H1 (cell line): Measurements from ENCODE around the gene FEM1C. TPM values are rescaled to one million over a fixed set of nuclear protein-coding genes. Genes with fewer than 3 reads are reported as not detected.

Experiments
- CTCF ChIA-PET: fragments of 300-600 bp; sonication (Branson Sonifier 250); formaldehyde crosslinking; loops from one replicate; lab custom pipeline; 2021; ENCODE audit not compliant: partially characterized antibody; lab: Charles Lee
- POLR2A ChIA-PET: fragments of 300-600 bp; sonication (Branson Sonifier 250); formaldehyde crosslinking; loops from one replicate; lab custom pipeline; 2021; ENCODE audit warnings: inconsistent platforms; ENCODE audit not compliant: partially characterized antibody; lab: Charles Lee
- DNase-seq, 2 experiments: peaks; one replicate each; pipeline versions ENCODE4 v3.0.0 to v3.0.0-alpha.2; 2010 to 2022; ENCODE audit warnings: low spot score in 2 of 2, low read depth in 1 of 2, mixed read lengths in 1 of 2
- FAIRE-seq: peaks from 2 replicates; lab custom pipeline; 2011; peaks lifted over from hg19 to GRCh38; lab: Jason Lieb, UNC
- H2AFZ ChIP-seq: 2 replicates; pipeline ENCODE4 v1.8.1; 2012; ENCODE audit warnings: low read length, inconsistent platforms
- H2AK5ac ChIP-seq: 2 replicates; pipeline ENCODE4 v1.6.1; 2013; ENCODE audit warnings: low read depth, low read length
- H2BK120ac ChIP-seq: replicated peaks from 2 replicates; pipeline ENCODE3; 2013; ENCODE audit warnings: low read depth, low read length, inconsistent platforms
- H2BK12ac ChIP-seq: 2 replicates; pipeline ENCODE4 v1.6.1; 2013; ENCODE audit warnings: low read depth, low read length
- H2BK15ac ChIP-seq: 2 replicates; pipeline ENCODE4 v1.6.1; 2013; ENCODE audit warnings: low read length
- H2BK20ac ChIP-seq: 2 replicates; pipeline ENCODE4 v1.6.1; 2013; ENCODE audit warnings: low read length
- H2BK5ac ChIP-seq: 2 replicates; pipeline ENCODE4 v1.6.1; 2013; ENCODE audit warnings: low read depth, low read length
- H3K14ac ChIP-seq: 2 replicates; pipeline ENCODE4 v1.6.1; 2013; ENCODE audit warnings: inconsistent platforms; ENCODE audit not compliant: insufficient read length
- H3K18ac ChIP-seq: 2 replicates; pipeline ENCODE4 v1.6.1; 2013; ENCODE audit warnings: low read length; ENCODE audit errors: extremely low read depth
- H3K23ac ChIP-seq: 2 replicates; pipeline ENCODE4 v1.6.1; 2013; ENCODE audit warnings: inconsistent platforms; ENCODE audit not compliant: insufficient read length
- H3K23me2 ChIP-seq: 2 replicates; pipeline ENCODE4 v1.6.1; 2013; ENCODE audit warnings: low read depth, low read length
- H3K27ac ChIP-seq: 2 replicates; pipeline ENCODE4 v1.6.1; 2011; ENCODE audit warnings: low read depth, low read length, inconsistent platforms
- H3K27me3 ChIP-seq, 4 experiments: replicated peaks in 1 of 4; 1 replicate in 1 of 4; 2 replicates in 3 of 4; pipeline versions ENCODE4 v1.6.1 to v1.8.1; 2011 to 2013; ENCODE audit warnings: low read length in 3 of 4, mild to moderate bottlenecking in 3 of 4, inconsistent platforms in 2 of 4, mixed read lengths in 2 of 4, moderate library complexity in 1 of 4; ENCODE audit not compliant: control insufficient read depth in 3 of 4, insufficient read depth in 3 of 4; ENCODE audit errors: extremely low read depth in 1 of 4
- H3K36me3 ChIP-seq, 4 experiments: 2 replicates each; pipeline versions ENCODE4 v1.6.1 to v1.8.1; 2011 to 2013; ENCODE audit warnings: mild to moderate bottlenecking in 4 of 4, low read length in 3 of 4, moderate library complexity in 2 of 4, control low read depth in 1 of 4, inconsistent platforms in 1 of 4; ENCODE audit not compliant: insufficient read depth in 4 of 4, control insufficient read depth in 2 of 4
- H3K4ac ChIP-seq: replicated peaks from 2 replicates; pipeline ENCODE3; 2013; ENCODE audit warnings: low read length, low read depth, mixed read lengths, inconsistent platforms; ENCODE audit not compliant: insufficient read length
- H3K4me1 ChIP-seq, 4 experiments: replicated peaks in 1 of 4; 1 replicate in 1 of 4; 2 replicates in 3 of 4; pipeline versions ENCODE4 v1.6.1 to v1.8.1; 2011 to 2013; ENCODE audit warnings: low read length in 3 of 4, inconsistent platforms in 2 of 4, mixed read lengths in 1 of 4; ENCODE audit not compliant: insufficient read depth in 4 of 4, control insufficient read depth in 3 of 4
- H3K4me2 ChIP-seq, 2 experiments: 2 replicates each; pipeline versions ENCODE4 v1.6.1 to v1.8.1; 2011 to 2013; ENCODE audit warnings: low read depth in 2 of 2, low read length in 2 of 2, control low read depth in 1 of 2, inconsistent platforms in 1 of 2, mild to moderate bottlenecking in 1 of 2; ENCODE audit not compliant: insufficient read depth in 1 of 2
- H3K4me3 ChIP-seq, 4 experiments: fragments of 200-600, 300-600 bp in 1 of 4; sonication (generic), shearing (Covaris generic), sonication (Bioruptor Twin) in 1 of 4; 2 replicates each; pipeline versions ENCODE4 v1.5.1 to v1.8.1; 2011 to 2016; ENCODE audit warnings: low read length in 4 of 4, low read depth in 3 of 4, control low read depth in 2 of 4, inconsistent platforms in 2 of 4, mild to moderate bottlenecking in 2 of 4, mixed read lengths in 1 of 4, moderate library complexity in 1 of 4; ENCODE audit not compliant: insufficient read depth in 2 of 4; ENCODE audit errors: extremely low read depth in 1 of 4
- H3K56ac ChIP-seq: replicated peaks from 2 replicates; pipeline ENCODE3; 2013; ENCODE audit warnings: low read depth, mild to moderate bottlenecking, mixed read lengths, low read length, inconsistent platforms; ENCODE audit not compliant: insufficient read length
- H3K79me1 ChIP-seq: 2 replicates; pipeline ENCODE4 v1.6.1; 2013; ENCODE audit warnings: low read depth, low read length, control low read depth
- H3K79me2 ChIP-seq, 2 experiments: 2 replicates each; pipeline versions ENCODE4 v1.6.1 to v1.8.1; 2012 to 2013; ENCODE audit warnings: low read length in 2 of 2, mild to moderate bottlenecking in 2 of 2, inconsistent platforms in 1 of 2; ENCODE audit not compliant: insufficient read depth in 2 of 2, control insufficient read depth in 1 of 2
- H3K9ac ChIP-seq, 4 experiments: replicated peaks in 1 of 4; 1 replicate in 1 of 4; 2 replicates in 3 of 4; pipeline versions ENCODE4 v1.6.1 to v1.8.1; 2011 to 2013; ENCODE audit warnings: low read depth in 3 of 4, low read length in 3 of 4, control low read depth in 2 of 4, mild to moderate bottlenecking in 2 of 4, moderate library complexity in 2 of 4, inconsistent platforms in 1 of 4; ENCODE audit errors: extremely low read depth in 1 of 4
- H3K9me3 ChIP-seq, 2 experiments: 2 replicates each; pipeline versions ENCODE4 v1.6.1 to v1.8.1; 2012 to 2013; ENCODE audit warnings: mild to moderate bottlenecking in 2 of 2, moderate library complexity in 2 of 2, control low read depth in 1 of 2, inconsistent platforms in 1 of 2, low read depth in 1 of 2, low read length in 1 of 2, mixed read lengths in 1 of 2; ENCODE audit not compliant: insufficient read depth in 2 of 2
- H4K20me1 ChIP-seq, 2 experiments: replicated peaks in 1 of 2; 2 replicates each; pipeline versions ENCODE3 to v1.8.1; 2011 to 2013; ENCODE audit warnings: inconsistent platforms in 2 of 2, low read length in 2 of 2, mild to moderate bottlenecking in 1 of 2; ENCODE audit not compliant: insufficient read depth in 2 of 2, control insufficient read depth in 1 of 2
- H4K5ac ChIP-seq: 2 replicates; pipeline ENCODE4 v1.6.1; 2013; ENCODE audit warnings: low read length, low read depth, mixed read lengths, inconsistent platforms; ENCODE audit not compliant: insufficient read length
- H4K8ac ChIP-seq: 2 replicates; pipeline ENCODE4 v1.8.0; 2013; ENCODE audit warnings: mild to moderate bottlenecking, moderate library complexity, low read length, inconsistent platforms; ENCODE audit not compliant: insufficient read depth; ENCODE audit errors: extremely low read depth
- H4K91ac ChIP-seq: replicated peaks from 2 replicates; pipeline ENCODE3; 2013; ENCODE audit warnings: low read length, mixed read lengths, inconsistent platforms; ENCODE audit not compliant: insufficient read length
- RAD21 ChIP-seq, 2 experiments: IDR thresholded peaks in 1 of 2; conservative IDR thresholded peaks in 1 of 2; 2 replicates each; pipeline ENCODE4 v1.6.1; 2011; ENCODE audit warnings: low read depth in 2 of 2, low read length in 2 of 2, improper control_type of control experiment in 1 of 2, inconsistent platforms in 1 of 2, mild to moderate bottlenecking in 1 of 2, moderate library complexity in 1 of 2
- ZNF274 ChIP-seq: IDR thresholded peaks from 2 replicates; pipeline ENCODE4 v1.7.0; 2012; ENCODE audit warnings: low read length, borderline replicate concordance; ENCODE audit errors: extremely low read depth
- WGBS, 2 experiments: shearing (Covaris generic) in 1 of 2; methylation state at CpG; one replicate each; pipeline versions ENCODE4 v1.1.6 to v1.1.7; 2013 to 2015; ENCODE audit warnings: low lambda C conversion rate in 2 of 2, mixed read lengths in 2 of 2, inconsistent platforms in 1 of 2, low coverage in 1 of 2, missing lambda C conversion rate in 1 of 2; ENCODE audit not compliant: insufficient replicate concordance in 2 of 2, insufficient coverage in 1 of 2, insufficient read length in 1 of 2; ENCODE audit errors: extremely low coverage in 1 of 2, missing lambda C conversion rate in 1 of 2; 5-methylcytosine and 5-hydroxymethylcytosine counted together
- polyA plus RNA-seq, 7 experiments: library from polyadenylated mRNA; depleted of rRNA in 3 of 7; stranded (reverse) in 5 of 7; unstranded in 2 of 7; fragments of >200 nt in 5 of 7; fragments of 200-250 nt in 2 of 7; gene quantifications; 1 replicate in 5 of 7; 2 replicates in 1 of 7; 4 replicates in 1 of 7; pipeline versions ENCODE4 v1.2.1 to v1.2.3, GENCODE V29; 2011 to 2013; ENCODE audit warnings: missing spikeins in 2 of 7, mixed read lengths in 2 of 7
- total RNA-seq: library from RNA; stranded (reverse); fragmentation: NEBNext Ultra II Directional; extraction: Animal tissue kit (Norgen Biotek cat#: 25700); gene quantifications from 2 replicates; pipeline ENCODE4 v1.2.1, GENCODE V29; 2021
- TF ChIP-seq, protein P1 (sequence below), 3 experiments: IDR thresholded peaks; 1 replicate in 2 of 3; 2 replicates in 1 of 3; pipeline versions ENCODE4 v1.5.1 to v1.6.1; 2011; ENCODE audit warnings: low read length in 3 of 3, mild to moderate bottlenecking in 3 of 3, inconsistent platforms in 2 of 3, low read depth in 1 of 3, moderate library complexity in 1 of 3; ENCODE audit not compliant: insufficient read depth in 1 of 3; ENCODE audit errors: control extremely low read depth in 1 of 3

The FEM1C gene
- total and polyA plus RNA-seq, 2 of the 8 experiments (the other 6 are each of a cell fraction or from before 2014, with no cell fraction given): 4.4 to 17.7 TPM

DNA sequence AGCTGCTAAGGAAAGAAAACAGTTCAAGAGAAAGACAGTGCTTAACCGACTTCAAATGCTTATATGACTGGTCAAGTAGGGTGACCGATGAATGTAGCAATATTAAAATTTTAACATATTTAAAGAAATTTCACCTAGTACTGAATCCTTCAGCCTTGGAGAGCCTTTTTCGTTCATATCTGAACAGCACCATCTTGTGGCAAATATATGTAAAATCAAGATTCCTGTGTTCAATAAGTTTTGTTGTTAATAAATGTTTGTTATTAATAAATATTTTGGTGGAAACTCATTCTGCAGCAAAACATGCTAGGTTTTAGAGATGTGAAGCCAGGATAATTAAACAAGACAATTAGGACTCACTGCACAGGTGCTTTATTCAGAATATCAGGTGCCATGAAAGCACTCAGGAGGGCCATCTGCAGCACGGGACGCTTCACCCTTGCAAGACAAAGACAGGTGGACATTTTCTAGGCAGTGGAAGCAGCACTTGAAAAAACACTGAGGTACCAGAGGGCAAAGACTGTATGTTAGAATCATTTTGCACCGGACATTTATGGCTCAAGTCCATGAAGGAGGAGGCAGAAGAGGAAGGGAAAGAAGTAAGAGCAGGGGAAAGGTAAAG is 42.1 kb upstream of the FEM1C start:
- FAIRE-seq: no peak

More for the DNA sequence above, 42.1 kb upstream of the FEM1C start:
- Histone ChIP-seq H4K8ac (no peak overlapping the region), H3K79me2 (no peaks in the 10 kb centered on the region), H4K5ac (no peak overlapping the region), H3K23ac (no peak overlapping the region), H2AFZ (peak overlapping the region; percentile 54; the same call in 1 of the 2 replicates), H3K18ac (no peak overlapping the region), H3K9me3 (no peaks in the 10 kb centered on the region), H4K20me1 (no peaks in the 10 kb centered on the region), H3K14ac (no peak overlapping the region), H2BK5ac (no peak overlapping the region), H2AK5ac (no peak overlapping the region), H3K4me1 (no peaks in the 10 kb centered on the region; a peak in 1 of 7 replicates), H3K4me3 (no peak overlapping the region), H4K91ac (no peak overlapping the region), H2BK12ac (no peak overlapping the region), H3K27me3 (no peaks in the 10 kb centered on the region), H3K4me2 (no peak overlapping the region), H3K36me3 (no peaks in the 10 kb centered on the region), H3K79me1 (no peaks in the 10 kb centered on the region), H2BK15ac (no peak overlapping the region), H3K56ac (no peak overlapping the region), H2BK20ac (no peak overlapping the region), H3K4ac (no peak overlapping the region), H3K27ac (no peak overlapping the region), H3K23me2 (no peaks in the 10 kb centered on the region)
- WGBS, 2 experiments: 65% methylated on average over 6 of the region's 6 CpGs; no CpG with 5 or more reads in 1 of the 2 experiments
- POLR2A ChIA-PET: no interaction called here
- no peak for DNase-seq
- TF ChIP-seq, protein P1, sequence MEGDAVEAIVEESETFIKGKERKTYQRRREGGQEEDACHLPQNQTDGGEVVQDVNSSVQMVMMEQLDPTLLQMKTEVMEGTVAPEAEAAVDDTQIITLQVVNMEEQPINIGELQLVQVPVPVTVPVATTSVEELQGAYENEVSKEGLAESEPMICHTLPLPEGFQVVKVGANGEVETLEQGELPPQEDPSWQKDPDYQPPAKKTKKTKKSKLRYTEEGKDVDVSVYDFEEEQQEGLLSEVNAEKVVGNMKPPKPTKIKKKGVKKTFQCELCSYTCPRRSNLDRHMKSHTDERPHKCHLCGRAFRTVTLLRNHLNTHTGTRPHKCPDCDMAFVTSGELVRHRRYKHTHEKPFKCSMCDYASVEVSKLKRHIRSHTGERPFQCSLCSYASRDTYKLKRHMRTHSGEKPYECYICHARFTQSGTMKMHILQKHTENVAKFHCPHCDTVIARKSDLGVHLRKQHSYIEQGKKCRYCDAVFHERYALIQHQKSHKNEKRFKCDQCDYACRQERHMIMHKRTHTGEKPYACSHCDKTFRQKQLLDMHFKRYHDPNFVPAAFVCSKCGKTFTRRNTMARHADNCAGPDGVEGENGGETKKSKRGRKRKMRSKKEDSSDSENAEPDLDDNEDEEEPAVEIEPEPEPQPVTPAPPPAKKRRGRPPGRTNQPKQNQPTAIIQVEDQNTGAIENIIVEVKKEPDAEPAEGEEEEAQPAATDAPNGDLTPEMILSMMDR (IDR thresholded peaks at IDR 0.05; ENCODE audit: control extremely low read depth in 1 of 3, insufficient read depth in 1 of 3, low read depth in 1 of 3, low read length in 3 of 3): peak; percentile 10 to 24 (median 24); a peak in 3 of 4 replicates
- peak; percentile 54 to 62 for TF ChIP-seq RAD21 (IDR thresholded peaks at IDR 0.05 in 1 of 2, conservative IDR thresholded peaks at IDR 0.05 in 1 of 2; ENCODE audit: low read depth in 2 of 2, low read length in 2 of 2)
- TF ChIP-seq ZNF274: no peak
- TF ChIP-seq, all 59 proteins: peak for 2
- CTCF ChIA-PET: interaction anchor here (0.7 to 1.8 kb wide), 4 partner anchors 19 to 277 kb away, joined by 3 to 16 read pairs (median 3); no protein-coding TSS in a partner anchor
- Histone ChIP-seq H3K9ac (no peak overlapping the region), H2BK120ac (no peak overlapping the region)
